HG03060 (cell line): ENCODE results near the gene GABRR3.
"Not testable (repeated sequence)": the region's sequence is repeated elsewhere in the genome, so short reads cannot be mapped to it uniquely, and the experiment has no call there.

ENCODE experiments used
- ATAC-seq: cut with Tn5 transposase; IDR thresholded peaks from one replicate; pipeline ENCODE4 v1.9.1; 2021; ENCODE audit warnings: low read depth, moderate number of reproducible peaks; ENCODE audit not compliant: unreplicated experiment

GABRR3 gene

DNA sequence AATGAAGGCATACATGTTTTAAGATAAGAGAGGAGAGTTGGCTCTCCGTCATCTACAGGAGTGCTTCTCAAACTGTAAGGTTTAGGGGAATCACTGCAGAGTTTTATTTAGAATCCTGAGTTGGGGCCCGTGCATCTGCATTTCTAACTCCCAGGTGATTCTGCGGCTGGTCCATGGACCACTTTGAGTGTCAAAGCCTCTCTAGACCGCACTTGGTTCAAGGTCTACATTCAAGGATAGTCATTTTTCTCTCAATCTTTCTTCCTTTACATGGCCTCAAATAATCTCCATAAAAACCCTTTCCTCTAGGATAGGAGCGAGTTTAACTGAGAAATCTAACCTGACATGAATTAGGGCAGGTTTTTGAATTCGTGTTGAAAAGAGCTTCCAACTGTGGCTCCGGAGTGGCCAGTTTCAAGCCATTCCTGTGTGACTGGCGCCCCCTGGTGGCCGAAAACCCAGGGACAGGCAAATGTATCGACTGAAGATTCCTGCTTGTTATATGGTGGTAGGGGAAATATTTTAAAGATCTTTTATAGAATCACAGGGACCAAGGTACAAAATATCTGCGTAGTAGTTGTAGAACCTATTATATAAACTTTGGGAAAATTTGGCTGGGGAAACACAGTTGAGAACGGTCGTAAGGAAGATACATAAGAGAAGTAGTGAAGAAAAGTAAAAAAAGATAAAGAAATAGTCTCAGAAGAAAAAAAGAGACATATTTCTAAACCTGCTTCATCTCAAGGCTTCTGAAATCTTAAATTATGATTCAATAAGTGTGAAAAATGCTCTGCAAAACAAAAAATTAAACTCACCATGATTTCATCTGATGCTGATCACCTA is 11.9 kb downstream of the GABRR3 start:
- ATAC-seq = peak; percentile 60

DNA sequence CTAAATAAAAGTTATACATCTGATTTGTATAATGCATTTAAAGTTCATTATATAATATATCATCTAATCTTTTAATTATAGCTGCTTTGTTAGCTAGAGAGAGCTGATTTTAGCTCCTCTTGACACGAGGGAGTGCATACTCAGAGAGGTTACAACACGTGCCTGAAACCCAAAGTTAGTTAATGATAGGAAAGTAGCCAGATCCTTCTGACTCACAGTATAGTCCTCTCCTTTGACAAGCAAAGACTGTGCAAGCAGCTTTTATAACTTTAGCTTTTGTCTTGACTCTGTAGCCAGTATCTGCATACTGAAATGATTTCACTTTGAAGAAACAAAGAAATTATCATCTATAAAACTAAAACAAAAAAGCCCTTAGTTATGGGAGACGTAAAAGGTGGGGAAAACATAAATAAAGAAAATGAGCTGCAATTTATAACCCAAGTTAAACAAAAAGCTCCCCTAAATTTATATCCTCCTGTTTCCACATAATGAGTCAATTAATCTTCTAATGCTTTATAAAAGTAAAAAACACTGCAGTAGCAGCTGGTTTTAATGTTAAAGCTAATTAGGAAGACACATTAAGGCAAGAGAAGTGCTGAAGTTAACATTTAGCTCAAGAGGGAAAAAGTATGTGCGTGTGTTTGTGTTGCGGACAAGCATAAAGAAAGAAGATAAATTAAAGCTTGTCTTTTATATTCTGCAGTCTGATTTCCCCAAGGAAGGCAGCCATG is 13.1 kb downstream of the GABRR3 start:
- no peak for ATAC-seq

DNA sequence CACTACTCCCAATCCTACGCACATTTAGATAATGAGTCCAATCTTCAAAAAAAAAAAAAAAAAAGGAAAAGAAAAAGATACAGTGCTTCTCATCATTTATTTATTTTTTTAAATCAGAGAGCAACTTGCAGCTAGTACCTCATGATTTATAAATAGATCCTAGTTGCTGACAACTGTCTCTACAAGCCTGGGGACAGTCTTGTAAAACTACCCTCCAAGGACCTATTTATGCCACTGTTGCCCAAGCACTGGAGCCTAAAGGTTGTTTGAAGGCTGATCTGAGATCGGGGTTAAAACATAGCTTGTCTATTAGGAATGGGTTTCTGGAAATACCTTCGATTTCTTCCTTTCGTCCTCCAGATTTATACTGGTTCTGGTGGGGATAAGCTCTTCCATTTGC is 14.7 kb downstream of the GABRR3 start:
- ATAC-seq = no peak

DNA sequence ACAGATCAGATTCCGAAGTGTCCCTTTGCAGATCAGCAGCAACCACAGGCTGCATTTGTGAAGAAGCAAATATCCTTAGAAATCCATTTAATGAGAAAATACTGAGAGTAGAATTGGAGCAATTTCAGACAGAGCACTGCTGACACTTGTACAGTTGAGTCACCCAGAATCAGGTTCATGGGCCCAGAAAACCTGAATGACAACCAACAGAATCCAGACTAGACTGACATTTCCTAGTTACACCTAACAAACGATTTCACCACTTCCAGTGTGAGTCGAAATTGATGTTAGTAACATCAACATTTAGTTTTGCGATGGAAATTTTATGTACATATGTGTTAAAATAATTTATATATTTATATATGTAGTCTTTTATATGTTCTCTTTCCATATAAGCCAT is 16.8 kb downstream of the GABRR3 start:
- no peak for ATAC-seq

- ATAC-seq = no peak
These were observed 20.9 kb downstream of the GABRR3 start for GRCh38 chr3:98014268-98014585.

- no peak for ATAC-seq
These were observed 21.5 kb downstream of the GABRR3 start for GRCh38 chr3:98013411-98014267.

- ATAC-seq = no peak
These were observed 22.1 kb downstream of the GABRR3 start for GRCh38 chr3:98012979-98013378.

DNA sequence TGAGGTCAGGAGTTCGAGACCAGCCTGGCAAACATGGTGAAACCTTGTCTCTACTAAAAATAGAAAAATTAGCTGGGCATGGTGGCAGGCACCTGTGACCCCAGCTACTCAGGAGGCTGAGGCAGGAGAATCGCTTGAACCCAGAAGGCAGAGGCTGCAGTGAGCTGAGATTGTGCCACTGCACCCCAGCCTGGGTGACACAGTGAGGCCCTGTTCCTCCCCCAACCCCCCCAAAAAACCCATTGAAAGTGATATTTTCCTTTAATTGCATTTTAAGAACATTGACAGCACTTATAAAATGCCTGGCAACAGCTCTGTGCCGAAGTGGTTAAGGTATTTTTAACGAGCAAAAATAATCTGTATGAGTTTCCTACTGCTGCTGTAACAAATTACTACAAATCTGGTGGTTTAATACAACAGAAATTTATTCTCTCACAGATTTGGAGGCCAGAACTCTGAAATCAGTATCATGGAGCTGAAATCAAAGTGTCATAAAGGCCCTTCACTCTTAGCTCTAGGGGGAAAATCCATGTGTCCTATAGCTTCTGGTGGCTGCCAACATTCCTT is 24.1 kb downstream of the GABRR3 start:
- not testable (repeated sequence) for ATAC-seq

DNA sequence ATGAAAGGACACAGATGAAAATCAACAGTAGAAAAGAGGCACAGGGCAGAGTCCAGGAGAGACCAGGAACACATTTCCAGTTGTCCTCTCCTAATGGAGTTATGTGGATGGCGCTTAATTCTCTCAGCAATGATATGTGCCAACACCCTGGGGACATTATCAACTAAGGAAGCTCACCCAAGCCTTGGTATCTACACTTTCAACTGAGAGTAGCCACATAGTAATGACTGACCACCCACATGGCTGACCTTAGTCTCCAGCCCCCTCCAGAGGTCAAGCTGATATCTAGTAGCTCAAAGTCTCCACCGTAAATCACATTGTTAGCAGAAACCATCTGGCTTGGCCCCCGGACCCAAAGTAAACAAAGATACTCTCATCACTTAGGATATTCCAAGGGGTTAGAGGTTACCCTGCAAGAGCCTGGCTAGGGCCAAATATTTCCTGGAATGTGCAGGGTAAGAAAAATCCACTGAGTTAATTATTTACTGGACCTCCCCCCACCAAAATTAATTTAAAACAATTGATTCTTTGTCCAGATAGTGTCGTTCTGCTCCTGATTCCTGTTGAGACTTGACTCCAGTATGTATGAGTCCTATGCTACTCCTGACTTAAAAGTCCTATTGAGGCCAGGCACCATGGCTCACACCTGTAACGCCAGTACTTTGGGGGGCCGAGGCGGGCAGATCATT is 24.8 kb downstream of the GABRR3 start:
- no peak for ATAC-seq

GRCh38 chr3:98008855-98009254 is 26.3 kb downstream of the GABRR3 start:
- ATAC-seq = no peak

DNA sequence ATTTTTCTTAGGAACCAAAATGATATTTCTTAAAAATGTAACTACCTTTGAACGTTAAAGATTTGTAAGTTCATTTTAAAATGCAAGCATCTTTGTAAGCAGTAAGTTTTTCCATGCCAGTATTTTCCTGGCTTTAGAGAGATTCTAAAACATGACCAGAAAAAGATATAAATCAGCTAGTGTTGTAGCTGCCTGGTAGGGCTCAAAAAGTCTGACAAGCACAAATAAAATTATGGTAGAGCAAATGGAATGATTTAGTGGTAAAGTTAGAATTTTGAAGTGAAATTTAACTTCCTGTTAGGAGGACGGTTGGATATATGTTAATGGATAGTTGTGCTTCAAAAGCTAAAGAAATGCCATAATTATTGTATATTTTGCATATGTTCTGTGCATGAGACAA is 29.7 kb downstream of the GABRR3 start:
- ATAC-seq = no peak

DNA sequence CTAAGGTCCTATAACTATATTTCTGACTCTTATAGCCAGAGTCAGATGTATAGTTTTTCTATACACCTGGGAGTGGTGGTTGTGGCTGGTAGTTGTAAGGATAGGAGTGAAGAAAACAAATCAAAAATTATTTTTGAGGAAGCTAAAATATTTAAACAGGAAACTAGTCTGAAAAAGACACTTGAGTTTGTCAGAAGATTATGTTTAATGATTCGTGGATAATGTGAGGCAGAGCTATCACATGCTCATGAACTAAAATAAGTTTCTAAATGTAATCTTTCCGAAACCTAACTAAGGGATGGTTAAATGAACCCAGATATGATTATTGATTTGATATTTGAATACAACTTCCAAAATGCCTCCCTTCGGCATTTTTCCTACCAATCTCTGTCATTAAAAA is 30.4 kb downstream of the GABRR3 start:
- no peak for ATAC-seq

DNA sequence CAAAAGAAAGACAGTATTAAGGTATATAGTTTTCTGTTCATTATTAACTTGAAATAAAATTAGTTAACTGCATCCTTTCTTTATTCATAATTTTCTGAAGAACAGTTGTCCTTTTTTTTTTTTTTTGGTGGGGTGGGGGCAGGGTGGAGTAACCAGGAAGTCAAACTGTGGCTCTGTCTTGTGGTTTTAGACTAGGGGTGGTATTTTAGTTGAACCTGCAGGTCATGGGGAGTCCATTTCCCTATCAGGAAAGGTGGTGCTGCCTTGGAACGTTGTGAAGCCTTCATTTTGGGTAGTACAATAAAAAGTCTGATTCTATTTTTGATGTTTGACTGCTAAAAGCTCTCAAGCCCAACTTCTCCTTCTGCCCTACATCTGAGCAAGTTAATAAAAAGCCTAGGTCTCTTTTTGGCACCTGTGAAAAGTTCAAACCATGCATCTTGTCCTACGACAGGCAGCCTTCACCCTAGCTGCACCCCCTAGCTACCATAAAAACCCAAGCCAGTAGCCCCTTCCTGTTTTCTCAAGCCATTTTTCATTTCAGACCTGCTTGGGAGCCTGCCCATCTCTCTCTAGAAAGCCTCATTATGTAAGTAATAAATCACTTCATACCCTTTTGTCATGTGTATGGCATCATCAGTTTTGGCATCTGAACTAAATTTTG is 31.7 kb downstream of the GABRR3 start:
- ATAC-seq = no peak

GRCh38 chr3:98002717-98003116 is 32.4 kb downstream of the GABRR3 start:
- ATAC-seq = no peak

GRCh38 chr3:97999994-98000393 is 35.1 kb downstream of the GABRR3 start:
- ATAC-seq = no peak

DNA sequence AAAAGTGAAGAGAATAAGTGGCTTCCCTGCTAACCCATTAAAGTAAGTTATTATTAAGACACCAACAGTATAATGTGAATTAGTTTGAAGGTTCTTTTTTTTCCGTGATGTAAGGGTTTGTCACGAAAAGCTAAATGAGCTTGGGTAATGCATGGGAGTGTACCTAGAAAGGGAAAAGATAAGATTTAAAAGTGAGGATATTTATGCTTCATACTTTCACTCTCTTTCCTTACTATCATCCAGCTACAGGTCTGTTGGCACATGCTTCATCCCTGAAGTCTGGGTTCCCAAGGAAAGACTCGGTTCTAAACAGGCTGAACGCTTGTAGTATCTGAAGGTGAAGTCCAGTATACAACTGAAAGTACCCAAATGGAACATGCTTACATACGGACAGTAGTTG is 36.0 kb downstream of the GABRR3 start:
- no peak for ATAC-seq

DNA sequence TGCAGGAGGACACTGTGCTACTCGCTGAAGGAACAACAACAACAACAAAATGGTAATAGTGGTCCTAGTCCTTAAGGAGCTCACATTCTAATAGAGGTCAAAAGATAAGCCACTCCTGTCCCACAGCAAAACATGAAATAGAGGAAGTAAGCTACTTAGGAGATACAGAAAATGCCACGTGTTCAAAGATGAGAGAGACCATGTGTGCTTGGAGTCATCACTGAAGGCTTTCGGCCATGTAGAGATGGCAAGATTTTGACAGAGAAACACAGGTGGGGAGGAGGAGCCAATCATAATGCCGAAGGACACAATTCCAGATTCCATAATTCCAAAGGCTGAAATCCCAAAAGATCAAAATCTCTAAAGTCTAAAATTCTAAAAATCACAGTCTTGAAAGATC is 38.1 kb downstream of the GABRR3 start:
- ATAC-seq = no peak

DNA sequence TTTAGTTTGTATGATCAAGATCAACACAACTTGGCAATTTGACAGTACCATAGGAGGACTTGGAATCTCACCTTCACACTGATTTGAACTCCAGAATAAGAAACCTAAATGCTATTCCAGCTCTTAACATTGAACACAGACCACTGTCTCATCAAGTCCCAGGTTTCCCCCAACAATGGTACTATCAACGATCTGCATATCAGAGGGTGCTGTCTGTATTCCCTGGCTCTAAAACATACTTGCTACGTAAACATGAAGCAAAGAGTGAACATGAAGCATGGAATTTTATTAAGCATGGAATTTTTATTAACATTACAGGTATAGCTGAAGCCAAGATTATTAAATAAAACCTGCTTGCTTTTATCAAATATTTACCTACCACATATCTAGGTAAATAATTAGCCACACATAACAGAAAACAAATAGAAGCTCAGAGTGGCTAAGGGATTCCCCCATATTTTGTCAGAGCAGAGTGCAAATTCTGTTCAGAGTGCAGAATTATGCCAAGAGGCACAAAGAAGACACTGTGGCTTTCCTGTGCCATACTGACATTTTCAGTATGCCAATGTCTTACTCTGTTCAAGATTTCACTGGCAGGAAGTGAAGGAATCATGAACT is 40.7 kb downstream of the GABRR3 start:
- no peak for ATAC-seq

- ATAC-seq = no peak
These were observed 41.6 kb downstream of the GABRR3 start for GRCh38 chr3:97993526-97993925.
